Activated naive CD8-positive, alpha-beta T cell (primary cell): ENCODE data around the gene IMP3.
"Not testable (repeated sequence)": the region's sequence is repeated elsewhere in the genome, so short reads cannot be mapped to it uniquely, and the experiment has no call there.

Source experiments
- H3K27ac Mint-ChIP-seq: one replicate; pipeline ENCODE4 v1.8.0; 2021; ENCODE audit warnings: mixed read lengths
- H3K27me3 Mint-ChIP-seq: one replicate; pipeline ENCODE4 v1.8.0; 2021; ENCODE audit warnings: mixed read lengths
- H3K36me3 Mint-ChIP-seq: one replicate; pipeline ENCODE4 v1.8.0; 2021; ENCODE audit warnings: mixed read lengths
- H3K4me1 Mint-ChIP-seq: one replicate; pipeline ENCODE4 v1.8.0; 2021; ENCODE audit warnings: low read depth, mixed read lengths
- H3K4me3 Mint-ChIP-seq: one replicate; pipeline ENCODE4 v1.8.0; 2021; ENCODE audit warnings: mild to moderate bottlenecking, mixed read lengths
- H3K9me3 Mint-ChIP-seq: one replicate; pipeline ENCODE4 v1.8.0; 2021; ENCODE audit warnings: low read depth, mixed read lengths

The IMP3 gene

GRCh38 chr15:75639709-75640482, at the start of gene IMP3:
Gene IMP3, minus strand, starts transcription at chr15:75640224. Its CDS starts 56 bp downstream, at chr15:75640168.
- H3K36me3 Mint-ChIP-seq = peaks cover 2% of the 10 kb centered on the region
- peaks cover 32% of the 10 kb centered on the region for H3K4me1 Mint-ChIP-seq
- peak within 1 kb of the TSS; percentile 97 for H3K27ac Mint-ChIP-seq
- peak within 1 kb of the TSS; percentile 99 for H3K4me3 Mint-ChIP-seq
- no peaks in the 10 kb centered on the region for H3K27me3 Mint-ChIP-seq
- H3K9me3 Mint-ChIP-seq = no peaks in the 10 kb centered on the region

- not testable (repeated sequence) for H3K36me3 Mint-ChIP-seq, H3K27me3 Mint-ChIP-seq, H3K9me3 Mint-ChIP-seq
Measured at GRCh38 chr15:75689429-75689828, 49.4 kb upstream of the IMP3 start.

GRCh38 chr15:75688831-75689230, 48.8 kb upstream of the IMP3 start:
- Mint-ChIP-seq H3K4me3 (no peak overlapping the region), H3K9me3 (no peaks in the 10 kb centered on the region), H3K36me3 (no peaks in the 10 kb centered on the region), H3K27me3 (no peaks in the 10 kb centered on the region), H3K4me1 (peaks cover 2% of the 10 kb centered on the region), H3K27ac (no peak overlapping the region)

More at GRCh38 chr15:75689429-75689828, 49.4 kb upstream of the IMP3 start:
- H3K27ac Mint-ChIP-seq, H3K4me1 Mint-ChIP-seq, H3K4me3 Mint-ChIP-seq: not testable (repeated sequence)

- no peak overlapping the region for H3K27ac Mint-ChIP-seq
- H3K27me3 Mint-ChIP-seq = no peaks in the 10 kb centered on the region
- H3K4me3 Mint-ChIP-seq = no peak overlapping the region
- H3K9me3 Mint-ChIP-seq = no peaks in the 10 kb centered on the region
- H3K36me3 Mint-ChIP-seq = no peaks in the 10 kb centered on the region
- H3K4me1 Mint-ChIP-seq = peaks cover 2% of the 10 kb centered on the region
Measured at GRCh38 chr15:75688278-75688557, 48.2 kb upstream of the IMP3 start.

GRCh38 chr15:75687486-75688277, 47.7 kb upstream of the IMP3 start:
- Mint-ChIP-seq H3K27ac (no peak overlapping the region), H3K4me3 (no peak overlapping the region), H3K27me3 (no peaks in the 10 kb centered on the region), H3K9me3 (no peaks in the 10 kb centered on the region), H3K36me3 (no peaks in the 10 kb centered on the region), H3K4me1 (peaks cover 2% of the 10 kb centered on the region)

GRCh38 chr15:75686212-75686642, 46.2 kb upstream of the IMP3 start:
- not testable (repeated sequence) for H3K36me3 Mint-ChIP-seq, H3K4me3 Mint-ChIP-seq, H3K27me3 Mint-ChIP-seq, H3K9me3 Mint-ChIP-seq, H3K27ac Mint-ChIP-seq, H3K4me1 Mint-ChIP-seq

GRCh38 chr15:75685195-75685594, 45.2 kb upstream of the IMP3 start:
- no peak overlapping the region for H3K4me3 Mint-ChIP-seq
- H3K27ac Mint-ChIP-seq = no peak overlapping the region
- H3K4me1 Mint-ChIP-seq = no peaks in the 10 kb centered on the region
- no peaks in the 10 kb centered on the region for H3K36me3 Mint-ChIP-seq
- no peaks in the 10 kb centered on the region for H3K9me3 Mint-ChIP-seq
- H3K27me3 Mint-ChIP-seq = no peaks in the 10 kb centered on the region

- Mint-ChIP-seq H3K27ac (no peak overlapping the region), H3K4me3 (no peak overlapping the region), H3K27me3 (no peaks in the 10 kb centered on the region), H3K36me3 (no peaks in the 10 kb centered on the region), H3K4me1 (no peaks in the 10 kb centered on the region), H3K9me3 (no peaks in the 10 kb centered on the region)
Measured at GRCh38 chr15:75684648-75685047, 44.6 kb upstream of the IMP3 start.

GRCh38 chr15:75683646-75684312, 43.8 kb upstream of the IMP3 start:
- not testable (repeated sequence) for H3K4me3 Mint-ChIP-seq, H3K36me3 Mint-ChIP-seq, H3K9me3 Mint-ChIP-seq, H3K27me3 Mint-ChIP-seq, H3K27ac Mint-ChIP-seq, H3K4me1 Mint-ChIP-seq

GRCh38 chr15:75682181-75683135, 42.4 kb upstream of the IMP3 start:
- H3K4me3 Mint-ChIP-seq = no peak overlapping the region
- no peak overlapping the region for H3K27ac Mint-ChIP-seq
- no peaks in the 10 kb centered on the region for H3K9me3 Mint-ChIP-seq
- no peaks in the 10 kb centered on the region for H3K36me3 Mint-ChIP-seq
- H3K27me3 Mint-ChIP-seq = no peaks in the 10 kb centered on the region
- no peaks in the 10 kb centered on the region for H3K4me1 Mint-ChIP-seq

- Mint-ChIP-seq H3K27ac (no peak overlapping the region), H3K36me3 (no peaks in the 10 kb centered on the region), H3K4me1 (no peaks in the 10 kb centered on the region), H3K9me3 (no peaks in the 10 kb centered on the region), H3K27me3 (no peaks in the 10 kb centered on the region), H3K4me3 (no peak overlapping the region)
Measured at GRCh38 chr15:75680007-75680789, 40.2 kb upstream of the IMP3 start.

GRCh38 chr15:75678324-75678690, 38.3 kb upstream of the IMP3 start:
- H3K27me3 Mint-ChIP-seq, H3K9me3 Mint-ChIP-seq, H3K4me3 Mint-ChIP-seq, H3K4me1 Mint-ChIP-seq, H3K36me3 Mint-ChIP-seq, H3K27ac Mint-ChIP-seq: not testable (repeated sequence)

GRCh38 chr15:75677465-75678323, 37.7 kb upstream of the IMP3 start:
- Mint-ChIP-seq H3K4me1 (no peaks in the 10 kb centered on the region), H3K4me3 (no peak overlapping the region), H3K27ac (no peak overlapping the region), H3K36me3 (no peaks in the 10 kb centered on the region), H3K27me3 (no peaks in the 10 kb centered on the region), H3K9me3 (no peaks in the 10 kb centered on the region)
